ENCODE measurements around the gene FOXK1.

- TF ChIP-seq POLR2A (IDR thresholded peaks at IDR 0.05) = no peak
- no peak for TF ChIP-seq POLR2AphosphoS5 (IDR thresholded peaks at IDR 0.05)
Measured at GRCh38 chr7:4774007-4774406, 91.9 kb downstream of the FOXK1 start.

All from sigmoid colon (tissue), 4 donors.